ENCODE measurements around the gene ATP5F1E.
"Not testable (repeated sequence)": the region's sequence is repeated elsewhere in the genome, so short reads cannot be mapped to it uniquely, and the experiment has no call there.

ATP5F1E gene

DNA sequence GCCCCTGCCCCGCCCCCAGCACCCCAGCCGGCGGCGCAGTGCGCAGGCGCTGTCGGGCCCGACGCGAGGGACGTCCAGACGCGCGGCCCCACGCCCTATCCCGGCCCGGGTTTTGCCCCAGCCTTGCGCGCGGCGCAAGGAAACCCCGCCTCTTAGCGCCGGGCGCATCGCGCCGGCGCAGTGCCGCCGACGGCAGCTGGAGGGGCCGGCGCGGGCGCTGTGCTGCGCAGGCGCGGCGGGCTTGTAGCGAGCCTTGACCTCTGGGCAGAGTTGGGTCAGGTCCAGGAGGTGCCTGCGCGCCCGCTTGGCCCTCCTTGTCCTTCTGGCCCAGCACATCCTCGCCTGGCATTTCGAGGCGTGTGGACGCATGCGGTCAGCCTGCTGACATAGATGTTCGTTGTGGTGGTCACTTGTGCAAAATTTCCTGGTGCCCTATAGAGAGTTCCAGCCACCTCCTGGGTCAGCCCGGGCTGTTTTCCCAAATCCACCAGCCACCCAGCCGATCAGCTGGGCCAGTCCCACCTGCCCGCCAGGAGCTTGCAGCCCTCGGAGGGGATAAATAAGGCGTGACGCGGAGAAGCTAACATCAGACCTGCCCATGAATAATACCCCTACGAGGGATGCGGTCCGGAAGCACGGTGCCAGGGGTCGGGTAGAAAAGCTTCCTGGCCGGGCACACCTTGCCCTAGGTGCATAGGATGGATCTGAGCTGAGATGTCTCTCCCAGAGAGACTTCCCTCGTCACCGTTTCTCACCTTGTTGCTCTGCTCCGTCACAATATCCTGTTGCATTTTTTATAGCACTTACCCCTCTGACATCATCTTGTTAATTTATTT is 10.9 kb upstream of the ATP5F1E start:
- DNase-seq: peak; percentile 95

DNA sequence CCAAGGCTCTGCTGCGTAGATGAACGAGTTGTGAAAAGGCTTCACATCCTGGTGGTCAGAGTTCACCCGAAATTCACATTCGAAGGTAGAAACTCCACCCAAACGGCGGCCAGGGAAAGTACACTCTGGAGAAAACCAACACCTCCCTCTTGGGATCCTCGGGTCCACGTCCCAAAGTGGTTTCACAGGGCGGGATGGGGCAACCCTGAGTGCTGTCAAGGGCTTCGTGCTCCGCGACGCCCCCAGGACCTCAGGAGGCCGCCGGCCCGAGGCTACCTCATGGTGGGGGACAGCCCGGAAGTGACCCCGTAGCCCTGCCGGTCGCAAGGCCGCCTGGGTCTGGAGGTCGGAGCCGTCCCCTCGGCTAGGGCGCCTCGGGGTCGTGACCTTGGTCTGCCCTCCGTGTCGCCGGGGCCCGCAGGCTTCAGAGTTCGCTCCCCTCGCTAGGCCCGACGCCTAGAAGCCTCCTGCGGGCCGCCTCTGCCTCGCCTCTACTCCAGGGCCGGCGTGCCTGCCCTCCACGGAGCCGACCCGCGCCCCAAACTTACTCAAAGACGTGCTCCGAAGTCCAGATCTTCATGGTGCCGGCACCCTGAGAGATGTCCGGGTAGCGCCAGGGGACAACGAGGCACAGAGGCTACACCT is 10.1 kb upstream of the ATP5F1E start, which contains the start of gene PRELID3B:
Gene PRELID3B (minus strand): TSS at position 636 of the 645 bp plus-strand sequence. CDS start 56 bp downstream, at position 580.
- no peak for DNase-seq

DNA sequence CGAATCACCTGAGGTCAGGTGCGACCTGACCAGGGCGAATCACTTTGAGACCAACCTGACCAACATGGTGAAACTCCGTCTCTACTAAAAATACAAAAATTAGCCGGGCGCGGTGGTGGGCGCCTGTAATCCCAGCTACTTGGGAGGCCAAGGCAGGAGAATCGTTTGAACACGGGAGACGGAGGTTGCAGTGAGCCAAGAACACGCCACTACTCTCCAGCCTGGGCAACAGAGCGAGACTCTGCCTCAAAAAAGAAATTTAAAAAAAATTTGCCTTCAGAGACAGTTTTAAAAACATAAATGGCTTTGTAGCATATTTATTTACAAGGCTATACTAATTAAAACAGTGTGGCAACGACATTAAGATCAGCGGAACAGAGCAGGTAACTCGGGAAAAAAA is 9.4 kb upstream of the ATP5F1E start:
- not testable (repeated sequence) for DNase-seq

DNA sequence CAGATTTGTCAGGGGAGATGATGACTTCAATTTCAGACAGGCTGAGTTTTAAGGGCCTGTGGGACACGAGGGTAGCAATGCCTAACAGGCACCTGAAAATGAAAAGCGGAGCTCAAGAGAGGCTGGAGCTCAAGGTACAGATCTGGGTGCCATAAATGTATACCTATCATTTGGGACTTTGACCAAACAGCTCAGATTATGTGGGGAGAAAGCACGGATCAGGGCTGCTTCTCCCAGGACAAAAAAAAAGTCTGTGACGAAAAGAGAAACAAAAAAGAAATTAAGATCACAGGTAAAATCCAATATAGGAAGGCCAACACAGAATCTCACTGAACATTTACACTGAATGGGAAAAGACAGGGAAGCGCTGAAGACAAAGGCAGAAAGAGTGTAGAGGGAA is 8.5 kb upstream of the ATP5F1E start:
- no peak for DNase-seq

DNA sequence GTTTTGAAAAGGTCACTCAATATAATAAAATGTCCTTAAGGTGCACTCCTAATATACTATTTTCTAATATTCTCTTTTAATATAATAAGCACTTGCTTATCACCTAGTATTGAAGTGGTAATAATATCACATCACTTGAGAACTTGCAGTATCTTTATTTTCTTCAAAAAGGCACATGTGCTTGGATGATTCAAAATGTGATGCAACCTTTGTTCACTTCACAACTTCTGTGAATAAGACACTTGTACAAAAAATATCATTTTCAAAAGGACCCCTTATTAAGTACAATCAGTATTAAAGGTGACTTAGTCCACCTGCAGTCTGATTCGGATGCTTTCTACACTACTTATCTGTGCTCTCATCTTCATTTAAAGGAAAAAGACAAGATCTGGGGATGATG is 7.1 kb upstream of the ATP5F1E start:
- DNase-seq: no peak

DNA sequence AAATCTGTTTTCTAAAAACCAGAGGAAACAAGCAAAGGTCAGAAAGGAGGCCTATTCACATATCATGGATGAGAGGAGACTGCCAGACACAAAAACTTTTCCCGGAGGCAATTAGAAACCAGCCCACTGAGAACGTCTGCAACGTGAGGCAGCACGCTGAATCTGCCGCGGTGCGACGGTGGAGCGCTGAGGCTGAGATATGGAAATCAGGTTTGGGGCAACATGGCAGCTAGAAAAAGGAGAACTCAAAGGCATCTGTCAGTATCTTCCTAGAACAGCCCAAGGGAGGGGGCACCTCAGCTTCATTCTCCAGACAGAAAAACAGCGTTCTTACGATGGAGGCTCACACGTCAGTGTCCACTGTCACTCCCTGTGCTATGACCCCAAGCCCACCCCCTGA is 5.3 kb upstream of the ATP5F1E start:
- no peak for DNase-seq

DNA sequence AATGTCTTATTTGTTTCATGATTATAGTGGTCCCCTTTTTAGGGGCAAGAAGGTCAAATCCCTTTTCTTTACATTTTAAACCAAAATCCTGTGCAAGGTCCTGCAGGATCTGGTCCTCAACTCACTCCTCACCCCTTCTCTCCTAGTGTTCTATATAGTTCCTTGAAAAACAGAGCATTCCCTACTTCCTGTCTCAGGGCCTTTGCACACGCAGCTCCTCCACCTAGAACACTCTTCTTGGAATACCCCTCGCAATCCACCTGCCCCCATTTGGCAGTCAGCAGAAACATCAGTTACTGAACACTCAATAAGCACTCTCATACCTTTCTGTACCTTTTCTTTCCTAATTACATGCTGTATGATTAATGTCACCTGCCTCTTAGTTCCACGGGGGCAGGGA is 3.2 kb upstream of the ATP5F1E start:
- DNase-seq: no peak

DNA sequence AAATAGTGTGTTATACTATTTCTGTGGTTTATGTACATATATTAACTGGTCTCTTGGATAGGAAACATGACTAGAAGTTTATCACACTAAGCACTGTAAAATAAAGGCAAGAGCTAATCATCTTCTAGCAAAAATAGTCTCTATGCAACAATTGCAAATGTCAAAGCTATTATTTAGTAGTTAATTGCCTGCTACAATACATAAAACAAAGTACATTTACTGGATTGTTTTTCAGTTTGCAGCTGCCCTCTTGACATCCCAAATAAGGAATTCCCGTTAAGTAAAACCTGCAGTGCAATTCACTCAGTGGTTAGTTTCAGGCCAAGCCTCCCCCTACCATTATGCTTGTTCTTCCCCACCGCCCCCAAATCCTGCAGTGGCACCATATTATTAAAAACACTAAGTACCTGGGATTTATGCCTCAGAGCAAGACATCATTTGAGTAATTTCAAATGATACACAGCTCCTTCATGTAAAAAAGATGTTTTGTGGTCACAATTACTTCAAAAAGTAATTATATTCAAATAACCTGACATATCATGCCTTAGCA is 1.6 kb upstream of the ATP5F1E start:
- DNase-seq: no peak

DNA sequence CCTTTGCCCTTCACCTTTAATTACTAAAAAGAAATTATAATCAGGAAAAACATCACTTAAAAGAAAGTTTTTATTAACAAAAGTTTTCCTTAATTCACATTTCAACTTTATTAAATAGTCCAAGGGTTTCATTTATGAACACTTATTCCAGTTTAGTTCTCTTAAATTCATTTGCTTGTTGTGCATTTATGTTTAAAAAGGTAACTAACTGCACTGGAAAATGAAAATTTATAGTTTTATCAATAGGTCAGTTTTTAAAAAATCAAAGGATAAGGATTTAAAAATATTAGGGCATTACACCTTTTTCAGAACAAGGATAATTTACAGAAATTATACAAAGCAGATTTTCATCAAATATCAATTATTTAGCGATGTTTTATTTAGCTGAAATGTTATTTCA is 958 bp upstream of the ATP5F1E start:
- no peak for DNase-seq

DNA sequence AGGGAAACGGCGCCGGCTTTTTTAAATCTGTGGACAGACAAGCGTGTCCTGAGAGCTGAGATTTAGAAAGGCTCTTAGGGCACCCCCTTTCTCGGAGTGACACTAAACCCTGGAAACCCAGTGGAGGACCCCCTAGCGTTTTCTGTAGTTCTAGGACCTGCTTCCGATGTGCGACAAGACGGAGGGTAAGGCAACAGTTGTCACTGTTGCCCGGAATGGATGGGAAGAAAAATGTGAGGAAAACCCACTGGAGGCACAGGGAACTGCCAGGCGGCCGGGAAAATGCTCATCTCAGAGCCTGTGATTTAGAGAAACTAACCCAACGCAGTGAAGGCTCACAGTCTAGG is 551 bp upstream of the ATP5F1E start:
- DNase-seq: no peak

DNA sequence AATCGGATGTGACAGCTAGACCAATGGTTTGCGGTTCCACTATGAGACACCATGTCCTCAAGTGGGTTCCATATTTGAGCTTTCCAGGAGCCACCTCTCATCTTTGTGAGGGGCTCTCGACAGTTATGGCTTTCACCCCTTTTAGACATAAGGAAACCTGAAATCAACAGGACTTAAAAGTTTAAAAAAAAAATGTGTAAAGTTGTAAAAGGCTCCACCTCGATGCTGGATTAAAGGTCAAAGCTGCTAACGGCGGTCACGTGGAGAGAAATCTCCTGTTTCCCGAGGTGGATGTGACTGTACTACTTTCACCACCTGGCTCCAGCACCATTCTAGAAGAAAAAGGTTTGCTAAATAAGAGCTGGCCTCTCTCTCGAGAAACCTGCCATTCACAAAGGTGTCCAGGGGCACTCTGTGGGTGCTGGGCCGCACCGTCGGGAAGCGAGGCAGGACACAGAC is 542 bp downstream of the ATP5F1E start:
- DNase-seq: no peak

DNA sequence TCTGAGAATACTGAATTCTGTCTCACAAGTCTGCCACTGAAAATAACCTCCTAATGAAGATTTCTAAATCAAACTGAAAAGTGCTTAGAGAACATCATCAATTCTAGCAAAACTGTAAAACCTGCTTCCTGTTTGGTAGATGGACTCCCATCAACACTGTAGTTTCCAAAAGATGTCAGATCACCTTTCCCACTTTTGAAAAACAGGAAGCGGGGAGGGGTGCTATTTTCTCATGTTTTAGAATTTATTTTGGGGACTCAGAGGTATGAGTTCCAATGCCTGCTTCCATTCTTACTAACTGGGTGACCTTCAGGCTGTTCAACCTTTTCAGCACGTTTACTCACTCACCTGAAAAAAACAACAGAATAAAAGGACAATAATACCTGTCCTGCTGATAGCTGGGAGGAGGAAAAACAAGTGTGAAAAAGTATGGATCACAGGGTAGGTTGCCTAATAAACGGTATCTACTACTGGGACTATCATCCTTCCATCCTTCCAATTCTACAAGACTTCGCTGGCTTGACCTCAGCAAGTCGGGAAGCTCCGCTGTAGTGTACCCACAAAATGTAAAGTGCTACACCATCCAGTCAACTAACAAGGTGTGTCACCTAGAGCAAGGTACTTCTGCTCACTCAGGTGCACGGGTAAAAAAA is 1.1 kb downstream of the ATP5F1E start:
- no peak for DNase-seq

DNA sequence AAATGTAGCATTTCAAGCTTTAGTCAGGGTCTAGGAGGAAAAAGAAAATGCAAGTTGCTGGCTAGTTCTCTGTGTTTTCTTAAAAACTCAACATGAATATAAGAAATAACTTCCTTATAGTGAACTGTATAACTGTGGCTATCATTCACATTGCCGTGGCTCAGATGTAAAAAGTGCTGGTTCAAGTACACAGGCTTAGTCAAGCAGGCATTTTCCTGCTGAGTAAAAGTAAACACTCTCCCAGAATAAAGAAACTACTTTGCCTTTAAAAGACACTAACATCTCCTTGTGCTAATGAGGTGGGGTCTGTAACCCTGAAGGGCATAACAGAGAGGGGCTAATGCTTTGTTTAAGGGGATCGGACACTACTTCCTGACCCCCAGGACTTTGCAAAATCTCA is 3.3 kb downstream of the ATP5F1E start:
- no peak for DNase-seq

DNA sequence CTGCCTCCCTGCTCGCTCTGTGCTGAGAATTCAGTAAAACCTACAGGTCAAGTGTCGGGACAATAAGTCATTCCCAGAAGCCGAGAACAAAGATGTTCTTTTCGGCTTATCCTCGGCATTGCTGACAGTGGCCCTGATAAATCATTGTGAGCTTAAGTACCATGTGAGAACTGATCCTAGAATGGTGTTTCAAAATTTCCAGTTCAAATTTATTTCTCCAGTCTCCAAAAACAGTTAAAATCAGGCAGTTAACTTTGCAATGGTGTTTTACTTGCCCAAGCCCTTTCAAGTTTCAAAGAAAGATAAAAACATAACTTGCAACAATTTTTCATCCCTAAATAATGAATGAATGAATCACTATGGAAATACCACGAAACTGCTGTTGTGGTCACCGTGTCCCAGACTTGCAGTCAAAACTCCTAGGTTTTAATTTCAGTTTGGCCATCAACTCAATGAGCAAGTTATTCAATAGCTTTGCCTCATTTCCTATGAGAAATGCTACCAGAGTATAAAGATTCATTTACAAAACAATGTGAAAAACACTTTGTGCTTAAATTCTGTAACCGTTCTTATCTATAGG is 4.3 kb downstream of the ATP5F1E start:
- DNase-seq: no peak

DNA sequence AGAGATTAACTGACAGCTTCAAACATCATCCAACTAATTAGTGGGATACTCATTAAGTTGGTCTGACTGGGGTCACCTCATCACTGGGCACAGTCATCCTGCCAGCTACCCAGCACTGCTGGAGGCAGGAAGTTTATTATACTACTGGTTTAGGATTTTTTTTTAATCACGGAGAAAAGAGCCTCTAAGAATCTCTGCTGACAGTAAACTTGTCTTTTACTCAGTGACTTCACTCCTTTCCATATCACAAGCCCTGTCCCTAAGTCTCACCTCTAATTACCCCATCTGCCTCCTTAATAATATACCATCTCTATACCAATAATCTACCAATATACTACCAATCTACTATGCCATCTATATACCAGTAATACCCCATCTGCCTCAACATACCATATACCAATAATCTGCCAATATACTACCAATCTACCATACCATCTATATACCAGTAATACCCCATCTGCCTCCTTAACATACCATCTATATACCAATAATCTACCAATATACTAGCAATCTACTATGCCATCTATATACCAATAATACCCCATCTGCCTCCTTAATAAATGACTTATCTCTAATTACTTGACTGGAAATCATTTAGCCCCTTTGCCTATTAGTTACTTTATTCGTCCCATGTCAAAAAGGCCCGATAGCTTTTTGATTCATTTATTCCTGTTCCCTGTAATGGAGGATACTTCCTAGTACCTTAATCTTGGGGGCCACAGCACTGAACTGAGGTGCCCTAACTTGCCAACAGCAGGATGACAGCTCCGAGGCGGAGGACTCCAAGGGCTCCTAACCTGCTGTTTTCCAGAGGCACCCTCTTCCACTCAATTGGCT is 5.0 kb downstream of the ATP5F1E start:
- no peak for DNase-seq

DNA sequence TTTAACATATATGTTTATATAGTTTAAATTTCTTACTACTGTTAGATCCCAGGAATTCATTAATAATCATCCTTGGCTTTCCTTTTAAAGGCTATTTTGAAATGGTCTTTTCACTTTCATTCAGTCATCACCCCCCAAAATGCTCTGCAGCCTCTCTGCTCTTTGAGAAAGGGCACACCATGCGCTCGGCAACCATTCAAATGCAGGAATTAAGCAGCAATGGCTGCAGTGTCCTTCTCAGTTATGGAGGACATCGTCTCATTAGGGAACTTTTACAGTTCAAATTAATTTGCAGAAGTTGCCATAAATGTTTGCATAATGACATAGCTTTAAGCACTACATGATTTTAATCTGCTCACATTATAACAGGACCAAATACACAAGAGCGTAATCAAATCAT is 6.6 kb downstream of the ATP5F1E start:
- DNase-seq: no peak

DNA sequence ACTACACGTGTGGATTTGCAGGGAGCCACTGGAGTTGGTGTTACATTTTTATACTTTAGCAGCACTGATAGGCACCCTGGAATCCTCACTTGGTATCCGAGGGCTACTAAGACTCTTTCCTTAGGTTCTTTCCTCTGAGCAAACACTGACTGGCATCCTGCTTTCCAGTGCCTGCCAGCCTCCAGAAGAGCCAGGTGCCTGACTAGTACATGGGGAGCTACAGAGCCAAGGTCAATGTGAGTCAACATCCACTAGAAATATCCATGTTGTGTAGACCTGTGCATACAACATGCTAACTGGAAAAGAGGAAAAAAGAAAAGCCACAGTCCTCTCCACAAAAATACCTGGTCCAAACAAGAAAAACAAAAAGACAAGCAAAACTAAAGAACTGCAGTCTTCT is 7.0 kb downstream of the ATP5F1E start:
- no peak for DNase-seq

DNA sequence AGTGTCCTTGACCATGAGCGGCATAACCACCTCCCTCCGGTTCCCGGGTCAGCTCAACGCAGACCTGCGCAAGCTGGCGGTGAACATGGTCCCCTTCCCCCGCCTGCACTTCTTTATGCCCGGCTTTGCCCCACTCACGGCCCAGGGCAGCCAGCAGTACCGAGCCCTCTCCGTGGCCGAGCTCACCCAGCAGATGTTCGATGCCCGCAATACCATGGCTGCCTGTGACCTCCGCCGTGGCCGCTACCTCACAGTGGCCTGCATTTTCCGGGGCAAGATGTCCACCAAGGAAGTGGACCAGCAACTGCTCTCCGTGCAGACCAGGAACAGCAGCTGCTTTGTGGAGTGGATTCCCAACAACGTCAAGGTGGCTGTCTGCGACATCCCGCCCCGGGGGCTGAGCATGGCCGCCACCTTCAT is 8.0 kb downstream of the ATP5F1E start:
- no peak for DNase-seq

DNA sequence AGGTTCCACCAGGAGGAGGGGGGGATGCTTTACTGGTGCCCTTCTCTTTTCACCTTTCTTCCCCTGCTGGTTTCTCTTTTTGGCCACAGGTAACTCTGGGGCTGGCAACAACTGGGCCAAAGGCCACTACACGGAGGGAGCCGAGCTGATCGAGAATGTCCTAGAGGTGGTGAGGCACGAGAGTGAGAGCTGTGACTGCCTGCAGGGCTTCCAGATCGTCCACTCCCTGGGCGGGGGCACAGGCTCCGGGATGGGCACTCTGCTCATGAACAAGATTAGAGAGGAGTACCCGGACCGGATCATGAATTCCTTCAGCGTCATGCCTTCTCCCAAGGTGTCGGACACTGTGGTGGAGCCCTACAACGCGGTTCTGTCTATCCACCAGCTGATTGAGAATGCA is 8.5 kb downstream of the ATP5F1E start:
- DNase-seq: no peak

DNA sequence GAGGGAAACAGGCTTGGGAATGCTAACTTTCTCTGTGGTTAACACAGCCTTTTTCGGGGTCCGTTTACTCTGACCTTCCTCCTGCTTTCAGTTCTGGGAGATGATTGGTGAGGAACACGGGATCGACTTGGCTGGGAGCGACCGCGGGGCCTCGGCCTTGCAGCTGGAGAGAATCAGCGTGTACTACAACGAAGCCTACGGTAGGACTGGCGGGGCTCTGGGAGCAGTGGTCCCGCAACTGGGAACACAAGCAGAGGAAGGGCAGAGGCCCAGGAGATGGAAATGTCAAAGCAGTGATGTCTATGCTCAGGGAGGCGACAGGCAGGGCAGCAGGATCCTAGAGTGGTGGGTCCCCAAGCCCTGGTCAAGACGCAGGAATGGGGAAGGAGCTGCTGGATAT is 9.4 kb downstream of the ATP5F1E start:
- no peak for DNase-seq

DNA sequence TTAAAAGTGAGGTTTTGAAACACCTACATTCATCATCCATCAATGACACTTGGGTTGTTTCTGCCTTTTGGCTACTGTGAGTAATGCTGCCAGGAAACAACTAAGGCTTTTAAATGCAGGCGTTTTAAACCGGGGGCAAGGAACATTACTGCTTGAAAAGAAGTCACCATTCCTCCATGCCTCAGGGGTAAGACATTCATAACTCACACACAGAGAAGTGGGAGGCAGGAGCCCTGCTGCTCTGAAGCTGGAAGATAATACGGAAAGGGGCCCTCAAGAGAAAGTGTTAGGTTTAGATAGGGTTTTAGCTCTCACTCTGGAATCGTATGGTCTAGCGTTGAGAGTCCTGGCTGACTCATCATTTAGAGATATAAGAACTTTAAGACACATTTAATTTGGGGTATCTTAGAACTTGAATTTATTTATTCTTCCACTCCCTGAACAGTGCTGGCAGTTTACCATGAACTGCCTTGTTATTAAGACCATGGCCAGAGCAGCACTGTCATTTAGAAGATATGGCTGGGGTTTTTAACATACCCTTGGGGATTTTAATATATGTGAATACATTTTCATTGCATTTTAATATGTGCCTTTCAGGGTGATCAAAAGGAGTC is 11.1 kb downstream of the ATP5F1E start:
- DNase-seq: no peak

DNA sequence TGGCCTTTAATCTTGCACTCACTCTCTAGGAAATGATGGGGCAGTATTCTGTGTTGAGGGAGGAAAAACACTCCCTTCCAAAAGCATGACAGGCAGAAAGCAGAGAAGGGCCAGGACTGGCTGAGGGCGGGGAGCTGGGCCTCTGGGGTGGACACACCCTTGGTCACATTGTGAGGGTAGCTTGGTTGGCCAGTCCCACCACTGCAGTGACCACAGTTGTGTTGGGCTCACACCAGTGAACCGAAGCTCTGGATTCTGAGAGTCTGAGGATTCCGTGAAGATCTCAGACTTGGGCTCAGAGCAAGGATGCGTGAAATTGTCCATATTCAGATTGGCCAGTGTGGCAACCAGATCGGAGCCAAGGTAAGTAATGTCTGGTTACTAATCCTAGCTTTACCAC is 12.9 kb downstream of the ATP5F1E start, which contains the start of gene TUBB1:
Gene TUBB1 (plus strand): TSS at position 213 of the 400 bp plus-strand sequence. CDS start 94 bp downstream, at position 307.
- no peak for DNase-seq

Measured in stimulated activated CD4-positive, alpha-beta T cell treated with anti-CD3 and anti-CD28 coated beads, Interleukin-4, amount 100 ng/mL, for 1 hour (primary cell).